Heart right ventricle (tissue), 16 donors: ENCODE measurements around the gene MROH8. TPM values are rescaled to one million over a fixed set of nuclear protein-coding genes. Genes with fewer than 3 reads are reported as not detected.

Experiments used
- ATAC-seq, 8 donors: fragments of 200-7000 bp; cut with Tn5 transposase; one replicate each; pipeline ENCODE4 v1.9.1; 2020; ENCODE audit warnings: mild to moderate bottlenecking in 8 of 8, moderate library complexity in 8 of 8, moderate number of reproducible peaks in 1 of 8
- DNase-seq, 2 donors: peaks; one replicate each; pipeline ENCODE4 v3.0.0-alpha.2; 2020
- H3K27ac ChIP-seq, 10 donors: fragments of 200-600 bp; sonication (generic) in 2 of 10; one replicate each; pipeline versions ENCODE4 v1.5.0 to v1.8.0; 2020 to 2022; ENCODE audit warnings: mild to moderate bottlenecking in 3 of 10
- H3K27me3 ChIP-seq, 7 donors: fragments of 200-600 bp; one replicate each; pipeline ENCODE4 v1.8.0; 2021 to 2022; ENCODE audit warnings: mild to moderate bottlenecking in 2 of 7
- H3K36me3 ChIP-seq, 9 donors: fragments of 200-600 bp; sonication (generic) in 1 of 9; one replicate each; pipeline versions ENCODE4 v1.5.0 to v1.8.0; 2020 to 2022; ENCODE audit warnings: mild to moderate bottlenecking in 2 of 9
- H3K4me1 ChIP-seq, 9 donors: fragments of 200-600 bp; sonication (generic) in 1 of 9; one replicate each; pipeline versions ENCODE4 v1.5.0 to v1.8.0; 2020 to 2022; ENCODE audit warnings: mild to moderate bottlenecking in 4 of 9
- H3K4me3 ChIP-seq, 10 donors: fragments of 200-600 bp; sonication (generic) in 2 of 10; one replicate each; pipeline versions ENCODE4 v1.5.0 to v1.8.0; 2020 to 2022; ENCODE audit warnings: mild to moderate bottlenecking in 7 of 10, moderate library complexity in 2 of 10
- H3K9me3 ChIP-seq, 11 donors: fragments of 200-600 bp in 10 of 11; sonication (generic) in 2 of 11; one replicate each; pipeline versions ENCODE4 v1.5.0 to v1.8.0; 2013 to 2022; ENCODE audit warnings: mild to moderate bottlenecking in 2 of 11, control low read depth in 1 of 11, moderate library complexity in 1 of 11
- WGBS, 2 donors: extraction: QIAGEN DNeasy Blood & Tissue Kit; methylation state at CpG; one replicate each; pipeline ENCODE4 v1.1.7; 2013; ENCODE audit warnings: inconsistent platforms in 1 of 2; 5-methylcytosine and 5-hydroxymethylcytosine counted together
- intact Hi-C, 10 donors: fragments of 100-400 bp; cut with DNase I; formaldehyde crosslinking; loops; one replicate each; pipeline versions ENCODE4 v1.11.1 to v1.14.2; 2022
- polyA plus RNA-seq, 2 donors: library from polyadenylated mRNA; stranded (reverse); fragments of 200-250 nt; gene quantifications; one replicate each; pipeline ENCODE4 v1.2.3, GENCODE V29; 2013
- total RNA-seq, 10 donors: library from RNA; stranded (reverse); fragmentation: NEBNext Ultra II Directional in 3 of 10; extraction: Animal tissue kit (Norgen Biotek cat#: 25700) in 3 of 10; gene quantifications; one replicate each; pipeline versions ENCODE4 v1.2.1 to v1.2.4, GENCODE V29; 2021 to 2023
- TF ChIP-seq, protein P1 (sequence below), 9 donors: fragments of 200-600 bp; sonication (generic) in 2 of 9; IDR thresholded peaks; one replicate each; pipeline versions ENCODE4 v1.5.0 to v1.8.0; 2021 to 2022; ENCODE audit warnings: antibody characterized with exemption in 9 of 9, mild to moderate bottlenecking in 5 of 9, moderate library complexity in 1 of 9
- donor health status: Arrhythmogenic right ventricular cardiomyopathy.
- donor health status: ischemic (EF 13 %, LVEDD 7.1; RV severe dilation, severe dysfunction).
- donor health status: healthy with polysubstance abuse.
- donor health status: DM: no; HTN: yes; CAD: no.
- donor health status: DM: no; HTN: no; CAD: no.
- donor health status: ischemic (EF 25% LVEDD 6.9; RV normal size, moderate dysfunction).
- donor health status: ischemic (EF 25% LVEDD 5.7; RV mildly dilated, moderate dysfunction).
- donor health status: healthy.
- donor health status: DM: yes; HTN: yes; CAD: no.
- donor health status: Ischemic cardiomyopathy.
- donor health status: ischemic (EF 35%, LVEDD 5.7; RV mildly dilated, moderate dysfunction).
- donor health status: nonischemic (EF 11% LVEDD 7.7; RV severe dilation, severe dysfunction).
- donor health status: DM: yes; HTN: yes; CAD: no.
- donor health status: PGD.
- donor health status: ischemic (EF 29% LVEDD 5.4; RV normal size, mild dysfunction).
- donor health status: nonischemic (EF 23%, LVEDD 6.1; RV moderate dilation, normal function).

The MROH8 gene
- total and polyA plus RNA-seq, 12 donors: 1.8 to 10.0 (median 6.1) TPM

DNA sequence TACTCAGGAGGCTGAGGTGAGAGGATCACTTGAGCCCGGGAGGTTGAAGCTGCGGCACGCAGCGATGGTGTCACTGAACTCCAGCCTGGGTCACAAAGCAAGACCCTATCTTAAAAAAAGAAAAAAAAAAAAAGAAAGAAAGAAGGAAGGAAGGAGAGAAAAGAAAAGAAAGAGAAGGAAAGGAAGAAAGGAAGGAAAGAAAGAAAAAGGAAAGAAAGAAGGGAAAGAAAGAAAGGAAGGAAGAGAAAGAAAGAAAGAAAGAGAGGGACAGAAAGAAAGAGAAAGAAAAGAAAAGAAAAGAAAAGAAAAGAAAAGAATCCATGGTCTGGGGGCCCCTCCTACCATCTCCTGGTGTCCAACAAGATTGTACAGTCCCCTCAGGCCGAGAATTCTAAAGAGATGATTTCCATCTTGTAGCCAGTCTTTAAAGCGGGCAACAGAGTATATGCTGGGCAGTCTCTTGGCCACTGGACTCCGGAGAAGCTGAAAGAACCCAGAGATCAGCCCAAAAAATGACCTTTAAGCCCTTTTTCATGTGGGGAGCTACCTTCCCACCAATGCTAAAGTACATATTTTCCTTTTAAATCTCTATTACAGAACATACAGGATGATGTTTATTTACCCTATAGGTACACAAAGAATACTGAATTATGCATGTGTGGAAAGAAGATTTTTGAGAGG, 59.9 kb downstream of the MROH8 start:
- 92 to 93% methylated on average over 7 of the region's 7 CpGs for WGBS, 2 donors
- ATAC-seq: no peak
- H3K27ac ChIP-seq: no peak overlapping the region

DNA sequence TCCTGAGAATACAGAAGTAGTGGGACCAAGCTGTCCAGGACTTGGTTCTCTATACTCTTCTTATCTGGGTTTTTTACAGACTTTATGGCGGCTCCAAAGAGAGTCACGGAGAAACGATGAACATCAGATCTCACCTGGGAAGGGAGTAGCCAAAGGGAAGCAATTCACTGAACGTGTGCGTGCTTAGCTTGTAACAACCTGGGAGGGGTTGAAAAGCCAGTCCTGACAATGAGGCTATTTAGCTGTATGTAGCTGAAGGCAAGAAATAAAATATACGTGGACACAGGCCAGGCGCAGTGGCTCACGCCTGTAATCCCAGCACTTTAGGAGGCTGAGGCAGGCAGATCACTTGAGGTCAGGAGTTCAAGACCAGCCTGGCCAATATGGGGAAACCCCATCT, 65.3 kb downstream of the MROH8 start:
- no peaks in the 10 kb centered on the region for H3K9me3 ChIP-seq
- ATAC-seq (no peak), DNase-seq (no peak)
- no peaks in the 10 kb centered on the region for H3K36me3 ChIP-seq
- no peaks in the 10 kb centered on the region for H3K4me1 ChIP-seq
- 93 to 94% methylated on average over 8 of the region's 8 CpGs for WGBS, 2 donors
- intact Hi-C loops: no loop called here
- no peak overlapping the region for H3K27ac ChIP-seq
- no peaks in the 10 kb centered on the region for H3K27me3 ChIP-seq
- TF ChIP-seq, protein P1, sequence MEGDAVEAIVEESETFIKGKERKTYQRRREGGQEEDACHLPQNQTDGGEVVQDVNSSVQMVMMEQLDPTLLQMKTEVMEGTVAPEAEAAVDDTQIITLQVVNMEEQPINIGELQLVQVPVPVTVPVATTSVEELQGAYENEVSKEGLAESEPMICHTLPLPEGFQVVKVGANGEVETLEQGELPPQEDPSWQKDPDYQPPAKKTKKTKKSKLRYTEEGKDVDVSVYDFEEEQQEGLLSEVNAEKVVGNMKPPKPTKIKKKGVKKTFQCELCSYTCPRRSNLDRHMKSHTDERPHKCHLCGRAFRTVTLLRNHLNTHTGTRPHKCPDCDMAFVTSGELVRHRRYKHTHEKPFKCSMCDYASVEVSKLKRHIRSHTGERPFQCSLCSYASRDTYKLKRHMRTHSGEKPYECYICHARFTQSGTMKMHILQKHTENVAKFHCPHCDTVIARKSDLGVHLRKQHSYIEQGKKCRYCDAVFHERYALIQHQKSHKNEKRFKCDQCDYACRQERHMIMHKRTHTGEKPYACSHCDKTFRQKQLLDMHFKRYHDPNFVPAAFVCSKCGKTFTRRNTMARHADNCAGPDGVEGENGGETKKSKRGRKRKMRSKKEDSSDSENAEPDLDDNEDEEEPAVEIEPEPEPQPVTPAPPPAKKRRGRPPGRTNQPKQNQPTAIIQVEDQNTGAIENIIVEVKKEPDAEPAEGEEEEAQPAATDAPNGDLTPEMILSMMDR (IDR thresholded peaks at IDR 0.05): no peak
- H3K4me3 ChIP-seq: no peak overlapping the region

More for the DNA sequence above, 59.9 kb downstream of the MROH8 start:
- H3K36me3 ChIP-seq: no peaks in the 10 kb centered on the region
- DNase-seq: no peak
- intact Hi-C loops: no loop called here
- no peak overlapping the region for H3K4me3 ChIP-seq
- no peaks in the 10 kb centered on the region for H3K27me3 ChIP-seq
- H3K4me1 ChIP-seq: peaks cover 0 to 8% (median 0%) of the 10 kb centered on the region in 9 donors
- TF ChIP-seq, protein P1 (IDR thresholded peaks at IDR 0.05): no peak
- H3K9me3 ChIP-seq: no peaks in the 10 kb centered on the region

DNA sequence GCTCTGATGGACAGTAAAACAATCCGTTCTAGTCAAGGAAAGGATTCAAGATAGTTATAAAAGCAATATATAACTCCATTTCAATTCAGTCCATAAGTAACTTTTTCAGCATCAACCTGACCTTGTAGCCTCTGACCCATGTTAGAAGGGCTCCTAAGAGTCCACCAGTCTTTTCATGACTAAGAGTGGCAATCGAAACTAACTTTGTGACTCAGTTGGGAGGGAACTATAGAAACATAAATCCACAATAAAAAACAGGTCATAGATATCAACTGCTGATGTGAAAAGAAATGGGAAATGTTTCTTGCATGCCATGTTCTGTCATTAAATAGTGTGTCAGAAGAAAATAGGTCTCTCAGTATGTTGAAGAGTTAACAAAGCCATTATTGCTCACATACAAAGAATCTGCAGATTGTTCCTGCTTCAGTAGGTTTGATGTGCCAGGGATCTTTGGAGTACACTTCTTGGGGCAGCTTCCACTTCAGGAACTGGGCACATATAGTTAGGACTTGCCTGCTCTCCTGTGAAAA, 67.4 kb downstream of the MROH8 start:
- Histone ChIP-seq H3K27me3 (no peaks in the 10 kb centered on the region), H3K9me3 (no peaks in the 10 kb centered on the region), H3K27ac (no peak overlapping the region), H3K4me1 (no peaks in the 10 kb centered on the region), H3K36me3 (no peaks in the 10 kb centered on the region), H3K4me3 (no peak overlapping the region)
- 89 to 96% methylated on average over 2 of the region's 2 CpGs for WGBS, 2 donors
- intact Hi-C loops: no loop called here
- TF ChIP-seq, protein P1 (IDR thresholded peaks at IDR 0.05): no peak
- ATAC-seq (no peak), DNase-seq (no peak)

DNA sequence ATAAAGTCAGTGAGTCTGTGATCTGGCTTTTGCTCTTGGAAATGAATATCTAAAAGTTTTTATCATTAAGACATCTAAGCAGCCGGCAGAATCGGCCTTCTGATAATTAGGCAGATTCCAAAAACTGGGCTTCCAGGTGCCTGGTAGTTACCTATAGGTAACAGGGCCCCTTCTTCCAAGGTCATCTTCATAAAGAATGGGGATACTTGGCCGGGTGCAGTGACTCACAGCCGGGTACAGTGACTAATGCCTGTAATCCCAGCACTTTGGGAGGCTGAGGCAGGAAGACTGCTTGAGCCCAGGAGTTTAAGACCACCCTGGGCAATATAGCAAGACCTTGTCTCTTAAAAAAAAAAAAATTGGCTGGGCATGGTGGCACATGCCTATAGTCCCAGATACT, 70.7 kb downstream of the MROH8 start:
- H3K9me3 ChIP-seq: no peaks in the 10 kb centered on the region

More for the DNA sequence above, 70.7 kb downstream of the MROH8 start:
- Histone ChIP-seq H3K4me3 (no peak overlapping the region), H3K4me1 (no peaks in the 10 kb centered on the region), H3K27me3 (no peaks in the 10 kb centered on the region), H3K27ac (no peak overlapping the region), H3K36me3 (no peaks in the 10 kb centered on the region)
- WGBS, 2 donors: 93 to 94% methylated on average over 4 of the region's 4 CpGs
- intact Hi-C loops: loop anchor here in 1 of 10 donors (10.0 kb wide), 1 partner anchor 66 kb away; the partner anchor contains the start of genes MROH8 and RPN2
- TF ChIP-seq, protein P1 (IDR thresholded peaks at IDR 0.05): no peak
- ATAC-seq (no peak), DNase-seq (no peak)
